Measurements from ENCODE around the gene CAPN13.

Gene CAPN13

DNA sequence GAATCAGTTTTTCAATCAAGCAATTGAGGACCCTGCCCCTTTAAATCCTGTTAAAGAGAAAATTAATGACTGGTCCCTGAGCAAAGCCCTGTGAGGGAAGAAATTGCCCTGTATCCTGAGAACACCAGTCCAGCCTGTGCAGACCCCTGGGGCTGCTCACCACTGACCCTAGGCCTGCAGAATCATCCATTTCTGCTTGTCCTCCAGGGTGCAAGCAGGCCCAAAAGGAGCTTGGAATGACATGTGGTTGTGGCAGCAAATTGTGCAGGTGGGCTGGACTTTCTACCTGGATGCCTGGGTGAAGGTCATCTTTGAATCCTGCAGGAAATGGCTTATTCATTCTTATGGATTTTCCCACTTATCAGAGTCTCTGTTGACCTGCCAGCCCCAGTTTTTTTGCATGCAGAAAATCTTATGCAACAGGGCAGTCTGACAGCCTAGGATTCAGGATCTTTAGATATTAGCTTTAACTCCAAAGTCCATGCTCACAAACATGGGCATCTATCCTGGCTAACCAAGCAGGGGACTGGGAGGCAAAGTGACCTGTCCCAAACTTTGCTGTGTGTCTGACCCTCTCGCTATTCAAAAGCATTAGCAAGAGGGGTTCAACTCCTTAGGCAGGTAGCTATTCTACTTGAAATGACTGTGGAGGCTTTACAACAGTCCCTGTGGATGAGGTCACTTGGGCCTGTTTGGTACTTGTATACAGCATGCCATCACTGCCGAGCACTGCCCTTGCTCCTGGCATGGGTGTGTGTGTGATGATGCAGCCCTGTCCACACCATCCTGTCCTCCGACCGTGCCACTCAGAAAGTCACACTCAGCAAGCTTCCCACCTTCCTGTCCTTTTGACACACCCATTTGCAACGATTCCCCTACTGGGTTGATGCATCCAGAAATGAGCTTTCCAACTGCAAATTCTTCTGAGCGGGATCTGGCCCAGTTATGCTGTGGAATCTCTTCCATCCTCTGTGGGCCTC is 85.3 kb downstream of the CAPN13 start:
- no peak for DNase-seq

DNA sequence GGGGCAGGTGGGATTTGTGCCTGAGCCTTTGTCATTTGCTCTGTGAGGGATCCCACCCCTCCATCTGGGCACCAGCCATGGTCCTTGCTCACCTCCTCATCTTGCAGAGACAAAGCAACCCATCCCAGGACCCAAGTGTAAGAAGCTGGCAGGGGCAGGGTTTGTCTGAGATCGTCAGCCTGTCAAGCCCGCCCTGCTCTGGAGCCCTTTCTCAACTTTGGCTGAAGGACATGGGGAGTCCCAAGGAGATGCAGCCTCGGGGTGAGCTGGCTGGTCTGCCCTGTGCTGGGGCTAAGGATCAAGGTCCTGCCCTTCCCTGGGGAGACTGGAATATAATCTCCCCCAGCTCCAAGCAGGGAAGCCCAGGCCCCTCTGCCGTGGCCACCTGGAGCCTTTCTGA is 86.0 kb downstream of the CAPN13 start:
- no peak for DNase-seq

DNA sequence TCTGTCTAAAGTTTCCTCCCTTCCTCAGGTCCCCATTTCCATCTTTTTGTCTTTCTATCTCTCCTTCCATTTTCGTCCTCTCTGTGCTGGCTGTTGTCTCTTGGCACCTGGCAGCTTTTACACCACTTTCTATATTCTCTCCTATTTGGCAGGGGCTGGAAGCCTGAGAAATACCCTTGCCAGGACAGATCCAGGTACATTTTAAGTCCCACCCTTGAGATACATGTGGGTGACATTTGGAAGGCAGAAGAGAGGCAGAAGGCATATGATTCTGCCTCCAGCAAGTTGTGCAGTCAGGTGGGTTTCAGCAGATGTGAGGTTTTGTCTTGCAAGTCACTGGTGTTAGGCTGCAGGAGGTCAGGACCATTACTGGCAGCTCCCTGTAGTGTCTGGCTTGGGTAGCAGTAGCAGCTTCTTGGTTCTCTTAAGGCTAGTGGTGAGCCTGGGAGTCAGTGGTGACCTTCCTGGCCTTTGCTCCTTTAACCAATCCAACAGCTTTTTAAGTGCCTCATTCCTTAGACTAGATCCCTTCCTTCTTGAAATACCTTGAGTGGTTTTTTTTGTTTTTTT is 90.1 kb downstream of the CAPN13 start:
- no peak for DNase-seq

DNA sequence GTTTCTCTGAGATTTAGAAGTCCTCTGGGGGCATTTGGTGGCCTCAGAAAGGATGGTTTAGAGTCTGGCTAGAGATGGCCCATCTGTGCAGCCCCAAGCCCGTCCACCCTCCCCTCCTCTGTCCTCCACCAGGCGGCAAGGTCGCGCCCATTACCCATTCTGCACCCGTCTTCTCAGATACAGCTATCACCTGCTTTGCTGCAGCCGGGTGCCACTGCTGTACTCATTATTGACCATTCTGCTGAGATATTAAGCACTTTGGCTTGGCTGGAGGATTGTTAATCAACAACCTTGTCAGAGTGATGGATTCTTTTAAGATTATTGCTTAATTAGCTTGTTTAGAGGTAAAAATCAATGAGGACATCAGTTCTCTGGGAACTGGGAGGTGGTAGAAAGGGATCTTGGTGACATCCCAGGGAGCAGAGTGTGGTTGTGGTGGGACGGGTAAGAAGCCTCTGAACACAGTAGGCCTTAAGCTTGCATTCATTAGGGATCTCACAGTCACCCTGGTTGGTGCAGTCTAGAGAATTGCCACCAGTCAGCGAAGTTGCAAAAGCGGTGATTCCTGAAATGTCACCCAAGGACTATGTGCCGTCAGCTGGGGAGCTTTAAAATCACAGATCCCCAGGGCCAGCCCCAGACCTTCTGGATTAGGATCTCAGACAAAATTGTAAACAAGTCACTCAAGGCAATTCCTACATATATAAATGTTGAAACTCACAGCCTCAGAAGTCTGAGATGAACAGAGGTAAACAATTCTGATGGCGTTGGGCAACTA is 90.9 kb downstream of the CAPN13 start:
- DNase-seq: no peak

GRCh38 chr2:30714811-30715709 is 92.2 kb downstream of the CAPN13 start:
- DNase-seq: no peak

DNA sequence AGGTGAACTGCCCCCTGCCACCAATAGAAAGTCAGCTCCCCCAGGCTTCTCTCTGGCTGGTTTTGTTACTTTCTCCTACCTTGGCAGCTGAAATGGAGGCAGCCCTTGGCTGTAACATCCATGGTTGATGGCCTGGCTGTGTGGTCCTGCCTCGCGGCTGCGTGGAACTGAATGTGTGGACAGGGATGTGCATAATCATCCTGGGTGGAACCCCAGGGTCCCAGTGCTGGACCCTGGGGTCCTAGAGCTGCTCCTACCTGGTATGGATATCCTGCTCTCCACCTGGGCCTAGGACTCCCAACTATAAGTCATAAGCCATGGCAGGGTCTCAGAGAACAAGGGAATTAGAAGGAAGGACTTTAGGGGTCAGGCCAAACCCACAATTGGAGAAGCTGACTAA is 93.5 kb downstream of the CAPN13 start:
- no peak for DNase-seq

DNA sequence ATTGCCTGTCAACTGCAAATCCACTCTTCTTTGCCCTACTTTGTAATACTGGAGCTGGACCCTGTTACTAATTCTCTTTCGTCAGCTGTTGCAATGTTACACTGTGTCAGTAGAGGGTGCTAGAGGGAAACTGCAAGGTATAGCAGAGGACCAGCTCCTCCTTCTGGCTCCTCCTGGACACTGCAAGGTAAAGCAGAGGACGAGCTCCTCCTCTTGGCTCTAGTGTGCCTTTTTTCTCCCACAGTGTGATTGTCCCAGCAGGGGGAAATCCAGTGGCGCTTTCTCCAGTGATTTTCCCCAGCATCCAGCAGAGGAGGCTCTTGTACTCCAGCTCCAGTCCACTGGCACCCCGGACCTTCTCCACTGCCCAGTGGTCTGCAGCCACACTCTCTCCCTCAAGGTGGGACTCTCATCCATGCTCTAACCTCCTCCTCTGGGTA is 95.6 kb downstream of the CAPN13 start:
- DNase-seq: peak; percentile 56 to 72 (median 62)

DNA sequence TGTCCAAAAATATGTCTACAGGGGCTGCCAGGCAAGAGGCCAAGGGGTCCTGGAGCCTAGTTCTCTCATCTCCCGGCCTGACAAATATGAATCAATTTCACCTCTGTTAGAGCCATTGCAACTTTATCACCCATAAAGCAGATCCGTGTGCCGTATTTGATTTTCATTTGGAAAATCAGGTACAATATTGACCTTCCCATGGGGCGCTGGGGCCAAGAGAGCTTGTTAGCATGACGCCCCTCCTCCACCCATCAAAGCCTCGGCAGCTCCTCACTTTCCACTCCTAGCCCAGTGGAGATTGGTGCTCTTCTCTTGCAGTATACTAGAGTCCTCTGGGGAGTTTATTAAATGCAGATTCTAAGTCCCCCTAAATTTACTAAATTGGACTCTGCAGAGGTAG is 96.8 kb downstream of the CAPN13 start:
- DNase-seq: no peak

GRCh38 chr2:30710016-30710415 is 97.2 kb downstream of the CAPN13 start:
- no peak for DNase-seq

GRCh38 chr2:30709516-30709915 is 97.7 kb downstream of the CAPN13 start:
- no peak for DNase-seq

DNA sequence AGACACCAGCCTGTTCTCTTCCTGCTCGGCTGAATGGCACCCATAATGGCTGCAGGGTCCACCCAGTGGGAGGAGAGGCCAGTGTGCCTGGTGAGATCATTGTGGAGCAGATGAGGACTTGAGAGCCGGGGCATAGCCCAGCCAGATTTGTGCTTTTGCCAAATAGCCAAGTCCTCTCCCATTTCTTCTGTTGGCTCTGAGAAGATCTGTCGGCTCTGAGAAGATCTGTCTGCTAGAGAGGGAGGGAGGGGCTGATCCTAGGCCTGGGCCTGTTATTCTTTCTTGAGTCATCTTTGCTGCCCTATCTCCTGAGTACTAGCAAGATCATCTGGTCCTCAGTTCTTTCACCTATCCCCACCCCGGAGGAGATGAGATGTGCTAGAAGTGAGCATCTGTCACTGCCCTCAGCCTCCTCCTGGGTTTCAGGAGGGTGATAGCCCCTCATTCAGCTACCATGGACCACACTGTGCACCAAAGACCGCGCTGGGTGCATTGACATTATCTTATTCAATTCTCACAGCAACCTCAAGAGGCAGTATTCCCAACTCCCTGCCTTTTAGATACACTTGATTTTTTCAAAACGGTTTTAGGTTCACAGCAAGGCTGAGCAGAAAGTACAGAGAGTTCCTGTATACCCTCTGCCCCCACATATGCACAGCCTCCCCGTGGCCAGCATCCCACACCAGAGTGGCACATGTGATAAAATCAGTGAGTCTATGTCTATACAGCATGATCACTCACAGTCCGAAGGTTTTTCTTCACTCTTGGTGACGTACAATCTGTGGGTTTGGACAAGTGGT is 98.6 kb downstream of the CAPN13 start:
- DNase-seq: no peak

GRCh38 chr2:30707304-30707903 is 99.8 kb downstream of the CAPN13 start:
- DNase-seq: no peak

- DNase-seq: peak; percentile 29 to 61 (median 42)
Observed at GRCh38 chr2:30706534-30707303, 100.5 kb downstream of the CAPN13 start.

GRCh38 chr2:30705711-30706533 is 101.3 kb downstream of the CAPN13 start:
- DNase-seq: no peak

- DNase-seq: no peak
Observed at GRCh38 chr2:30705056-30705455, 102.2 kb downstream of the CAPN13 start.

GRCh38 chr2:30704309-30705020 is 102.8 kb downstream of the CAPN13 start:
- no peak for DNase-seq

DNA sequence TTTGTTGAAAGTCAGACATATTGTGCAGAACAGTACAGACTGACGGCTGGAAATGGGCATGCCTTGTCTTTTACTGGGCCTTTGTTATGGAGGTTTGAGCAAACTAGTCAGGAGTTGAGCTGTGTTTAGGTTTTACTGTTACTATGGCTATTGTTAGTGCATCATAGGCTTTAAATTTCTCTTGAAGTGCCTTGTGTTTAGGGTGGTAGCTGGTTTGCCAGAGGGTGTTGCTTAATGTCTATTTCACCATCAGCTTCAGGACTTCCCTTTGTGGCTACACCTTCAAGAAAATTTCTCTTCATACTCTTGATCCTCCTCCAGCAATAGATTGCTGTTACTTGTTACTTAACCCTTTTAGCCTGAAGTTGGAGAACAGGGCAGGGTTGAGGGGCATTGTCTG is 104.6 kb downstream of the CAPN13 start:
- no peak for DNase-seq

GRCh38 chr2:30701782-30702181 is 105.5 kb downstream of the CAPN13 start:
- no peak for DNase-seq

Measured in activated CD4-positive, CD25-positive, alpha-beta regulatory T cell (primary cell).